DND-41 (cell line): ENCODE results near the gene SLC8B1.

Source experiments
- ATAC-seq: fragments of 200-7000 bp; cut with Tn5 transposase; 3 replicates; pipeline ENCODE4 v1.9.1; 2021; ENCODE audit warnings: low read depth; ENCODE audit not compliant: insufficient read depth
- DNase-seq: peaks from one replicate; pipeline ENCODE4 v3.0.0-alpha.2; 2020
- H2AFZ ChIP-seq: 2 replicates; pipeline ENCODE4 v1.6.0; 2012; ENCODE audit warnings: low read depth, low read length
- H3K27ac ChIP-seq: 2 replicates; pipeline ENCODE4 v1.5.1; 2012; ENCODE audit warnings: low read length, inconsistent platforms
- H3K27me3 ChIP-seq: fragments of 200-600 bp; sonication (generic); 2 replicates; pipeline ENCODE4 v1.6.0; 2012; ENCODE audit warnings: low read length, mild to moderate bottlenecking, inconsistent platforms; ENCODE audit not compliant: insufficient read depth, poor library complexity
- H3K36me3 ChIP-seq: 2 replicates; pipeline ENCODE4 v1.5.1; 2012; ENCODE audit warnings: low read length, inconsistent platforms; ENCODE audit not compliant: insufficient read depth
- H3K4me1 ChIP-seq: 2 replicates; pipeline ENCODE4 v1.5.1; 2012; ENCODE audit warnings: mild to moderate bottlenecking, low read length; ENCODE audit not compliant: insufficient read depth
- H3K4me2 ChIP-seq: 2 replicates; pipeline ENCODE4 v1.6.0; 2012; ENCODE audit warnings: mild to moderate bottlenecking, moderate library complexity, low read length, inconsistent platforms; ENCODE audit not compliant: insufficient read depth
- H3K4me3 ChIP-seq, 2 experiments: fragments of 200-600 bp in 1 of 2; shearing (Covaris generic) in 1 of 2; 2 replicates each; pipeline ENCODE4 v1.5.1; 2012 to 2016; ENCODE audit warnings: inconsistent platforms in 2 of 2, low read length in 2 of 2, mild to moderate bottlenecking in 2 of 2, low read depth in 1 of 2, moderate library complexity in 1 of 2
- H3K79me2 ChIP-seq: 2 replicates; pipeline ENCODE4 v1.6.0; 2012; ENCODE audit warnings: low read length, inconsistent platforms; ENCODE audit not compliant: insufficient read depth
- H3K9ac ChIP-seq: 2 replicates; pipeline ENCODE4 v1.6.0; 2012; ENCODE audit warnings: low read depth, mild to moderate bottlenecking, inconsistent platforms, low read length, moderate library complexity
- H3K9me3 ChIP-seq: 2 replicates; pipeline ENCODE4 v1.5.1; 2012; ENCODE audit warnings: low read length, moderate library complexity, mild to moderate bottlenecking, inconsistent platforms; ENCODE audit not compliant: insufficient read depth, severe bottlenecking
- H4K20me1 ChIP-seq: 2 replicates; pipeline ENCODE4 v1.6.0; 2012; ENCODE audit warnings: low read length; ENCODE audit not compliant: insufficient read depth
- EZH2 ChIP-seq: IDR thresholded peaks from 3 replicates; pipeline ENCODE4 v1.6.1; 2012; ENCODE audit warnings: borderline replicate concordance, low read depth, mild to moderate bottlenecking, moderate library complexity, low read length, inconsistent platforms; ENCODE audit not compliant: severe bottlenecking
- TF ChIP-seq, protein P1 (sequence below): IDR thresholded peaks from 2 replicates; pipeline ENCODE4 v1.5.1; 2012; ENCODE audit warnings: borderline replicate concordance, low read length, moderate library complexity, mild to moderate bottlenecking; ENCODE audit not compliant: poor library complexity, severe bottlenecking; ENCODE audit errors: extremely low read depth

SLC8B1 gene

DNA sequence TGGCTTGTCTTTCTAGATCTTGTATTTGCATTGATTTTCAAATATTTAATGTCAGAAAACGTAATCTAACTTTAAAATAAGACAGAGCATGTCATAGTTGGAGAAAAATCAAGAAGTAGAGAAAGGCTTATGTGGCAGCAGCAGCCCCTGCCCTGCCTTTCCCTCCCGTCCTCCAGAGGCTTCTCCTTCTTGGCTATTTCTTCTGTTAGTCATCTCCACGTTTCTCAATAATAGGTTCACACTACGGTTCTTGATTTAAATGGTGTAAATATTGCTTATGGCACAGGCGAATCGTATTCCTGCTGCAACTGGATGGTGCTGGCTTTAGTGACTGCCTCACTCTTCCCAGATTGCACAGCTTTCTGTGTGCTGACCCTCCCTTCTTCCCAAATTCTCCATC is 42.8 kb downstream of the SLC8B1 start:
- H3K9me3 ChIP-seq: no peaks in the 10 kb centered on the region
- TF ChIP-seq, protein P1, sequence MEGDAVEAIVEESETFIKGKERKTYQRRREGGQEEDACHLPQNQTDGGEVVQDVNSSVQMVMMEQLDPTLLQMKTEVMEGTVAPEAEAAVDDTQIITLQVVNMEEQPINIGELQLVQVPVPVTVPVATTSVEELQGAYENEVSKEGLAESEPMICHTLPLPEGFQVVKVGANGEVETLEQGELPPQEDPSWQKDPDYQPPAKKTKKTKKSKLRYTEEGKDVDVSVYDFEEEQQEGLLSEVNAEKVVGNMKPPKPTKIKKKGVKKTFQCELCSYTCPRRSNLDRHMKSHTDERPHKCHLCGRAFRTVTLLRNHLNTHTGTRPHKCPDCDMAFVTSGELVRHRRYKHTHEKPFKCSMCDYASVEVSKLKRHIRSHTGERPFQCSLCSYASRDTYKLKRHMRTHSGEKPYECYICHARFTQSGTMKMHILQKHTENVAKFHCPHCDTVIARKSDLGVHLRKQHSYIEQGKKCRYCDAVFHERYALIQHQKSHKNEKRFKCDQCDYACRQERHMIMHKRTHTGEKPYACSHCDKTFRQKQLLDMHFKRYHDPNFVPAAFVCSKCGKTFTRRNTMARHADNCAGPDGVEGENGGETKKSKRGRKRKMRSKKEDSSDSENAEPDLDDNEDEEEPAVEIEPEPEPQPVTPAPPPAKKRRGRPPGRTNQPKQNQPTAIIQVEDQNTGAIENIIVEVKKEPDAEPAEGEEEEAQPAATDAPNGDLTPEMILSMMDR: no peak
- no peak for TF ChIP-seq EZH2
- H3K4me3 ChIP-seq: no peak overlapping the region
- H3K9ac ChIP-seq: no peak overlapping the region
- no peaks in the 10 kb centered on the region for H3K4me1 ChIP-seq
- H2AFZ ChIP-seq: no peak overlapping the region
- no peak for DNase-seq
- no peaks in the 10 kb centered on the region for H3K27me3 ChIP-seq
- ATAC-seq: no peak
- no peaks in the 10 kb centered on the region for H4K20me1 ChIP-seq
- H3K4me2 ChIP-seq: no peak overlapping the region
- no peaks in the 10 kb centered on the region for H3K79me2 ChIP-seq
- H3K27ac ChIP-seq: no peak overlapping the region
- peaks cover 83% of the 10 kb centered on the region for H3K36me3 ChIP-seq

DNA sequence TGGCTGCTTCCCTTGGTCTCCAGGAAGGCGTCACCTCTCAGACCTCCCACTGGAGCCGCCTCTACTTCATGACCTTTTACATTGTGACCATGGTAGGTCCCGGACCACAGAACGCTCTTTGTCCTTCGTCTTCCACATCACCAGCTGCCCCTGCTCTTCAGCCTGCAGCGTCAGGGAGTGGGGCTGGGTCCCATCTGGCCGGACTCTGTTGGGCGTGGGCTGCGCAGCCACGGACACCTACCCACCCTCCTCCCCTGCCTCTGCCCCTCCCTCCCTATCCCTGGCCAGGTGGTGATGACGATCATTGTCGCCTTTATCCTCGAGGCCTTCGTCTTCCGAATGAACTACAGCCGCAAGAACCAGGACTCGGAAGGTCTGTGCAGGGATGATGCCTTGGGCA is 43.3 kb downstream of the SLC8B1 start:
- DNase-seq: no peak
- H4K20me1 ChIP-seq: no peaks in the 10 kb centered on the region
- no peaks in the 10 kb centered on the region for H3K4me1 ChIP-seq
- H3K79me2 ChIP-seq: no peaks in the 10 kb centered on the region
- no peak overlapping the region for H2AFZ ChIP-seq
- no peaks in the 10 kb centered on the region for H3K27me3 ChIP-seq
- no peak overlapping the region for H3K27ac ChIP-seq
- H3K9me3 ChIP-seq: no peaks in the 10 kb centered on the region
- H3K9ac ChIP-seq: no peak overlapping the region
- no peak for TF ChIP-seq EZH2
- TF ChIP-seq, protein P1: no peak
- no peak overlapping the region for H3K4me2 ChIP-seq
- ATAC-seq: no peak
- H3K36me3 ChIP-seq: peaks cover 83% of the 10 kb centered on the region
- H3K4me3 ChIP-seq: no peak overlapping the region

DNA sequence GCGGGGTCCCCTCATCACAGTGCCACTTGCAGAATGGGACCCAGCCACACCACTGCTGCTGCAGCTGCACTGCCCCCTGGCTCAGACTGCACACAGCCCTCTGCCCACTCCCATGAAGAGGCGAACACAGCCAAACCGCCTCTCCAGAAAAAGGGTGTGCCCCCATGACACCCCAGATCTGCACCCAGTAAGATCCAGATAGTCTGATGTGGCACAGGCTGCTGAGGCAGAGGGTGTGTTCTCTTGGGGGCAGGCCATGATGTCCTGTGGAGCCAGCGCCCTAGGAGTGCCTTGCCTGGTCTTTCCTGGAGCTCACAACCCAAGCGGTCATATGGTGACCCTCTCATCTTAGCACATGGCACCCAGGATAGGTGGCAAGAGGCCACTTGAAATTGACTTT is 44.4 kb downstream of the SLC8B1 start:
- Histone ChIP-seq H3K4me3 (no peak overlapping the region), H3K36me3 (peaks cover 84% of the 10 kb centered on the region), H3K79me2 (no peaks in the 10 kb centered on the region), H3K9ac (no peak overlapping the region), H3K27me3 (no peaks in the 10 kb centered on the region), H2AFZ (no peak overlapping the region), H3K4me2 (no peak overlapping the region), H3K27ac (no peak overlapping the region), H3K4me1 (no peaks in the 10 kb centered on the region), H4K20me1 (no peaks in the 10 kb centered on the region), H3K9me3 (no peaks in the 10 kb centered on the region)
- no peak for TF ChIP-seq EZH2
- TF ChIP-seq, protein P1: no peak
- ATAC-seq (no peak), DNase-seq (no peak)

DNA sequence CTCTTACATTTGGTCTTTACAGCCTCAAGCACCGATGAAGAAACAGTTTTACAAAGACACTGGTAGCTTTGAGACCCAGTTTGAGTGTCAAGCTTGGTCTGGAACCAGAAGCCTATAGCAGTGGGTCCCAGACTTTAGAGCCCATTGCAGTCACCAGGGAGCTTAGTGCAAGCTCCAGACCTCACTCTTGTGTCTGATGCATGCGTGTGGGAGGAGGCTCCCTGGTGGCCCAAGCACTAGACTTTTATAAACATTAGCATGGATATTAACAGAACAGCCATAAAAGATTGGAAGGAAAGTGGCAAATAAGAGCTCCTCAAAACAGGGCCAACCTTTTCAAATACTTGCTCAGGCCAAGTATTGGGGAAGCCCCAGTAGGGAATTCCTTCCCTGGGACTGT is 45.5 kb downstream of the SLC8B1 start:
- Histone ChIP-seq H2AFZ (no peak overlapping the region), H4K20me1 (no peaks in the 10 kb centered on the region), H3K4me2 (no peak overlapping the region), H3K9me3 (no peaks in the 10 kb centered on the region), H3K27me3 (no peaks in the 10 kb centered on the region), H3K36me3 (peaks cover 86% of the 10 kb centered on the region), H3K79me2 (no peaks in the 10 kb centered on the region), H3K9ac (no peak overlapping the region), H3K4me3 (no peak overlapping the region), H3K4me1 (no peaks in the 10 kb centered on the region), H3K27ac (no peak overlapping the region)
- ATAC-seq: no peak
- TF ChIP-seq EZH2: no peak
- TF ChIP-seq, protein P1: no peak
- DNase-seq: no peak
